Fibroblast of lung (primary cell): ENCODE results near the gene DNAJB6. TPM values are rescaled to one million over a fixed set of nuclear protein-coding genes. Genes with fewer than 3 reads are reported as not detected.

Experiments
- DNase-seq, 2 donors: peaks; one replicate each; pipeline versions ENCODE4 v3.0.0 to v3.0.0-alpha.2; 2010; ENCODE audit warnings: low read depth in 2 of 2
- H2AFZ ChIP-seq: 2 replicates; pipeline ENCODE4 v1.5.1; 2012; ENCODE audit warnings: low read length, control low read depth, inconsistent platforms
- H3K27ac ChIP-seq: 2 replicates; pipeline ENCODE4 v1.5.1; 2011; ENCODE audit warnings: low read length, control low read depth; ENCODE audit not compliant: insufficient read depth
- H3K27me3 ChIP-seq: 2 replicates; pipeline ENCODE4 v1.5.1; 2011; ENCODE audit warnings: mild to moderate bottlenecking, low read length; ENCODE audit not compliant: control insufficient read depth, insufficient read depth
- H3K36me3 ChIP-seq: 2 replicates; pipeline ENCODE4 v1.5.1; 2011; ENCODE audit warnings: low read length; ENCODE audit not compliant: control insufficient read depth, insufficient read depth
- H3K4me1 ChIP-seq: 2 replicates; pipeline ENCODE4 v1.5.1; 2011; ENCODE audit warnings: low read length; ENCODE audit not compliant: control insufficient read depth, insufficient read depth; ENCODE audit errors: extremely low read depth
- H3K4me2 ChIP-seq: 2 replicates; pipeline ENCODE4 v1.5.1; 2011; ENCODE audit warnings: low read length, control low read depth; ENCODE audit not compliant: insufficient read depth; ENCODE audit errors: extremely low read depth
- H3K4me3 ChIP-seq, 4 experiments: fragments of 200-600 bp in 1 of 4; sonication (generic) in 1 of 4; replicated peaks in 1 of 4; 2 replicates each; pipeline ENCODE4 v1.5.1; 2011 to 2016; ENCODE audit warnings: low read length in 4 of 4, low read depth in 3 of 4, mild to moderate bottlenecking in 3 of 4, control low read depth in 2 of 4, inconsistent platforms in 1 of 4, mixed read lengths in 1 of 4; ENCODE audit not compliant: insufficient read depth in 1 of 4; ENCODE audit errors: control extremely low read depth in 1 of 4
- H3K79me2 ChIP-seq: 2 replicates; pipeline ENCODE4 v1.5.1; 2012; ENCODE audit warnings: mild to moderate bottlenecking, low read length, inconsistent platforms; ENCODE audit not compliant: control insufficient read depth, insufficient read depth
- H3K9ac ChIP-seq: 2 replicates; pipeline ENCODE4 v1.5.1; 2011; ENCODE audit warnings: mild to moderate bottlenecking, low read length, control low read depth; ENCODE audit not compliant: insufficient read depth
- H3K9me3 ChIP-seq: 2 replicates; pipeline ENCODE4 v1.5.1; 2012; ENCODE audit warnings: low read depth, low read length; ENCODE audit not compliant: control insufficient read depth, insufficient read depth
- H4K20me1 ChIP-seq: 2 replicates; pipeline ENCODE4 v1.5.1; 2011; ENCODE audit warnings: low read length; ENCODE audit not compliant: control insufficient read depth, insufficient read depth; ENCODE audit errors: extremely low read depth
- CTCF ChIP-seq, 2 donors: IDR thresholded peaks in 1 of 2; conservative IDR thresholded peaks in 1 of 2; 1 replicate in 1 of 2; 2 replicates in 1 of 2; pipeline ENCODE4 v1.5.1; 2011 to 2012; ENCODE audit warnings: low read length in 2 of 2, control low read depth in 1 of 2, inconsistent platforms in 1 of 2, low read depth in 1 of 2, mild to moderate bottlenecking in 1 of 2
- EZH2 ChIP-seq: IDR thresholded peaks from 2 replicates; pipeline ENCODE4 v1.5.1; 2012; ENCODE audit warnings: low read length, control low read depth, mild to moderate bottlenecking; ENCODE audit errors: missing control alignments
- polyA plus RNA-seq, 2 donors: library from polyadenylated mRNA; depleted of rRNA in 1 of 2; stranded (reverse) in 1 of 2; unstranded in 1 of 2; fragments of >200 nt; gene quantifications; 2 replicates each; pipeline ENCODE4 v1.2.1, GENCODE V29; 2011 to 2012; ENCODE audit warnings: missing spikeins in 1 of 2
- total RNA-seq: library from RNA; depleted of rRNA; stranded (reverse); fragments of >200 nt; gene quantifications from 2 replicates; pipeline ENCODE4 v1.2.1, GENCODE V29; 2014

Gene DNAJB6
- total and polyA plus RNA-seq, 2 donors (not counting 1 experiment from before 2014, with no cell fraction given): 86.2 to 117 TPM

GRCh38 chr7:157440346-157441022 lies 103.7 kb downstream of the DNAJB6 start:
- Histone ChIP-seq H3K36me3 (no peaks in the 10 kb centered on the region), H3K27me3 (no peaks in the 10 kb centered on the region), H4K20me1 (no peaks in the 10 kb centered on the region), H3K4me1 (no peaks in the 10 kb centered on the region), H3K9me3 (no peaks in the 10 kb centered on the region), H3K79me2 (no peaks in the 10 kb centered on the region), H3K4me2 (no peak overlapping the region), H2AFZ (no peak overlapping the region), H3K4me3 (no peak overlapping the region), H3K27ac (no peak overlapping the region), H3K9ac (no peak overlapping the region)
- TF ChIP-seq CTCF (conservative IDR thresholded peaks at IDR 0.05 in 1 of 2, IDR thresholded peaks at IDR 0.05 in 1 of 2; ENCODE audit: low read depth in 1 of 2, low read length in 2 of 2) (no peak), EZH2 (no peak)
- no peak for DNase-seq

- TF ChIP-seq EZH2 (no peak), CTCF (conservative IDR thresholded peaks at IDR 0.05 in 1 of 2, IDR thresholded peaks at IDR 0.05 in 1 of 2; ENCODE audit: low read depth in 1 of 2, low read length in 2 of 2) (no peak)
- Histone ChIP-seq H3K36me3 (no peaks in the 10 kb centered on the region), H4K20me1 (no peaks in the 10 kb centered on the region), H3K9me3 (no peaks in the 10 kb centered on the region), H3K4me3 (no peak overlapping the region), H3K9ac (no peak overlapping the region), H3K4me1 (no peaks in the 10 kb centered on the region), H3K79me2 (no peaks in the 10 kb centered on the region), H3K27me3 (no peaks in the 10 kb centered on the region), H2AFZ (no peak overlapping the region), H3K27ac (no peak overlapping the region), H3K4me2 (no peak overlapping the region)
- no peak for DNase-seq
These were observed 104.2 kb downstream of the DNAJB6 start for GRCh38 chr7:157441023-157441399.

GRCh38 chr7:157442456-157442855 lies 105.7 kb downstream of the DNAJB6 start:
- H2AFZ ChIP-seq: no peak overlapping the region
- H3K27ac ChIP-seq: no peak overlapping the region
- no peak overlapping the region for H3K4me2 ChIP-seq
- no peaks in the 10 kb centered on the region for H3K36me3 ChIP-seq
- H4K20me1 ChIP-seq: no peaks in the 10 kb centered on the region
- no peak for TF ChIP-seq EZH2
- no peaks in the 10 kb centered on the region for H3K79me2 ChIP-seq
- H3K9me3 ChIP-seq: no peaks in the 10 kb centered on the region
- H3K9ac ChIP-seq: no peak overlapping the region
- H3K4me1 ChIP-seq: no peaks in the 10 kb centered on the region
- H3K4me3 ChIP-seq: no peak overlapping the region
- DNase-seq: no peak
- H3K27me3 ChIP-seq: no peaks in the 10 kb centered on the region
